ENCODE data around the gene FLNA.

Gene FLNA

GRCh38 chrX:154355776-154356140 is 18.7 kb downstream of the FLNA start:
- no peak for DNase-seq (ENCODE audit: extremely low read depth, low read depth)

GRCh38 chrX:154355094-154355775 is 19.2 kb downstream of the FLNA start:
- TF ChIP-seq, protein P1, sequence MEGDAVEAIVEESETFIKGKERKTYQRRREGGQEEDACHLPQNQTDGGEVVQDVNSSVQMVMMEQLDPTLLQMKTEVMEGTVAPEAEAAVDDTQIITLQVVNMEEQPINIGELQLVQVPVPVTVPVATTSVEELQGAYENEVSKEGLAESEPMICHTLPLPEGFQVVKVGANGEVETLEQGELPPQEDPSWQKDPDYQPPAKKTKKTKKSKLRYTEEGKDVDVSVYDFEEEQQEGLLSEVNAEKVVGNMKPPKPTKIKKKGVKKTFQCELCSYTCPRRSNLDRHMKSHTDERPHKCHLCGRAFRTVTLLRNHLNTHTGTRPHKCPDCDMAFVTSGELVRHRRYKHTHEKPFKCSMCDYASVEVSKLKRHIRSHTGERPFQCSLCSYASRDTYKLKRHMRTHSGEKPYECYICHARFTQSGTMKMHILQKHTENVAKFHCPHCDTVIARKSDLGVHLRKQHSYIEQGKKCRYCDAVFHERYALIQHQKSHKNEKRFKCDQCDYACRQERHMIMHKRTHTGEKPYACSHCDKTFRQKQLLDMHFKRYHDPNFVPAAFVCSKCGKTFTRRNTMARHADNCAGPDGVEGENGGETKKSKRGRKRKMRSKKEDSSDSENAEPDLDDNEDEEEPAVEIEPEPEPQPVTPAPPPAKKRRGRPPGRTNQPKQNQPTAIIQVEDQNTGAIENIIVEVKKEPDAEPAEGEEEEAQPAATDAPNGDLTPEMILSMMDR (IDR thresholded peaks at IDR 0.05; ENCODE audit: low read depth, low read length, missing control alignments): no peak
- DNase-seq (ENCODE audit: extremely low read depth, low read depth): no peak
- H3K4me3 ChIP-seq (replicated peaks; ENCODE audit: low read depth, low read length): no peak overlapping the region

More at GRCh38 chrX:154355776-154356140, 18.7 kb downstream of the FLNA start:
- TF ChIP-seq, protein P1 (IDR thresholded peaks at IDR 0.05; ENCODE audit: low read depth, low read length, missing control alignments): no peak
- no peak overlapping the region for H3K4me3 ChIP-seq (replicated peaks; ENCODE audit: low read depth, low read length)

- no peak for DNase-seq (ENCODE audit: extremely low read depth, low read depth)
- TF ChIP-seq, protein P1 (IDR thresholded peaks at IDR 0.05; ENCODE audit: low read depth, low read length, missing control alignments): no peak
- H3K4me3 ChIP-seq (replicated peaks; ENCODE audit: low read depth, low read length): no peak overlapping the region
These were observed 19.9 kb downstream of the FLNA start for GRCh38 chrX:154354516-154354915.

GRCh38 chrX:154354013-154354412 is 20.4 kb downstream of the FLNA start:
- no peak for DNase-seq (ENCODE audit: extremely low read depth, low read depth)
- no peak overlapping the region for H3K4me3 ChIP-seq (replicated peaks; ENCODE audit: low read depth, low read length)
- TF ChIP-seq, protein P1 (IDR thresholded peaks at IDR 0.05; ENCODE audit: low read depth, low read length, missing control alignments): no peak

- DNase-seq (ENCODE audit: extremely low read depth, low read depth): no peak
- no peak overlapping the region for H3K4me3 ChIP-seq (replicated peaks; ENCODE audit: low read depth, low read length)
- TF ChIP-seq, protein P1 (IDR thresholded peaks at IDR 0.05; ENCODE audit: low read depth, low read length, missing control alignments): no peak
These were observed 21.1 kb downstream of the FLNA start for GRCh38 chrX:154353172-154353843.

- TF ChIP-seq, protein P1 (IDR thresholded peaks at IDR 0.05; ENCODE audit: low read depth, low read length, missing control alignments): no peak
- no peak overlapping the region for H3K4me3 ChIP-seq (replicated peaks; ENCODE audit: low read depth, low read length)
- DNase-seq (ENCODE audit: extremely low read depth, low read depth): no peak
These were observed 22.0 kb downstream of the FLNA start for GRCh38 chrX:154352466-154352865.
